HG03571 (cell line): ENCODE measurements around the gene RPUSD2.

ENCODE experiments used
- ATAC-seq: cut with Tn5 transposase; IDR thresholded peaks from one replicate; pipeline ENCODE4 v1.9.1; 2021; ENCODE audit not compliant: unreplicated experiment

The RPUSD2 gene

DNA sequence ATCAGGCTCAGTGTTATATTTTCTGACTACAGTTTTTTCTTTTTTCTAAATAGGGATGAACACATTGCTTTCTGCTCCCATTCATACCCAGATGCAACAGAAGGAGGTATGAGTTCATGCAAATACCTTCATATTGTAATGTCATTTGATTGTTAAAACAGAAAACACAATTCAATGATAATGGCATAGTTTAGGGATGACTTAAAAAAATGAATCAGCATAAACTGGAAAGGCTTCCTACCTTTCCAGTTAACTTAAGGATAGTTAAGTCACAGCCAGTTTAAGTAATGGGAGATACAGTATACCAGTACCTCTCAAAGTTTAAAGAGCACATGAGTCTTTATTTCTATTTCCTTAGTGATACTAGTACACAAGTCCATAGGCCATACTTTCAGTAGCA, 49.8 kb downstream of the RPUSD2 start:
- ATAC-seq = no peak

DNA sequence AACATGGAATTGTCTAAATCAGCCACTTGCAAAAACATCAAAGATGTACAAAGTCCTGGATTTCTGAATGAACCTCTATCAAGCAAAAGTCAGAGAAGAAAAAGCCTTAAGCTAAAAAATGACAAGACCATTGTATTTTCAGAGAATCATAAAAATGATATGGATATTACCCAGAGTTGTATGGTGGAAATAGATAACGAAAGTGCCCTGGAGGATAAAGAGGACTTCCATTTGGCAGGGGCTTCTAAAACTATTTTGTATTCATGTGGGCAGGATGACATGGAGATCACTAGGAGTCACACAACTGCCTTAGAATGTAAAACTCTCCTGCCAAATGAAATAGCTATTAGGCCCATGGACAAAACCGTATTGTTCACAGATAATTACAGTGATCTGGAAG, 54.3 kb downstream of the RPUSD2 start:
- ATAC-seq = no peak
